Measurements from ENCODE around the gene SEMA7A.
A peak's percentile ranks its signal among the peaks of the same experiment; 100 is the strongest.
"Not testable (repeated sequence)": the region's sequence is repeated elsewhere in the genome, so short reads cannot be mapped to it uniquely, and the experiment has no call there.

SEMA7A gene

GRCh38 chr15:74398183-74398582 is 35.6 kb downstream of the SEMA7A start:
- no peak for DNase-seq

- peak; percentile 72 for DNase-seq
These were observed 36.3 kb downstream of the SEMA7A start for GRCh38 chr15:74397239-74398068.

DNA sequence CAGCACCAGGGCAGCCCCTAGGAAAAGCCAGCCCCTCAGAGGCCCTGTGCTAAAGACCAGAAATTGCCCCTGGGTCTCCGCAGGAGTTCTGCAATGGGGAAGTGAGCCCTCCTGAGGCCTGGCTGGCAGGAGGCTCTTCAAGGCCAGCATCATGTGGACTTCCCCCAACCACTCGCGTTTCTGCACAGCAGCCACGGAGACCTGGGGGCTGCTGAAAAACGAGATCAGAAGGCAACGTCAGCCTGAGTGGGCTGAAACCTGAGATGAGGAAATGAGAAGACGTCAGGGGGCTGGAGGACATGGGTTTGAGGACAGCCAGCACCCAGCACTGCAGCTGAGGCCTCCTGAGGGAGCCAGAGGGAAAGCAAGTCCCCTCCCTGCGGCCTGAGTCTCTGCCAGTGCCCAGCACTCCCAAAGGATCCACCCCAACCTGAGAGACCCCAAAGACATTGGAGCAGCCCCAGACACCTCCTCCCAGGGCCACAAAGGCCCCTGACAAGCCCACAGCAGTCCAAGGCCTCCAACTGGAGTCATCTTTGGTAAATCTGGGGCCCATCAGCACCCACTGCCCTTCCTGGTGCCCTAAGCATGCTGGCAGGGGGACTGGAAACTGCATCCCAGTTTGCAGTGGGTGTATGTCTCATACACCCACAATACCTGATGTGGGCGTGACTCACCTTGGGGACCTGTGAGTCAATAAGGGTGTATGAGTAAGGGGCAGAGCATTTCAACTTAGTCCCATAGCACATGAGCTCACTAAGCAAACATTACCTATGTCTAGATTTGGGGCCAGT is 37.1 kb downstream of the SEMA7A start:
- peak; percentile 80 for DNase-seq

GRCh38 chr15:74396146-74396438 is 37.7 kb downstream of the SEMA7A start:
- DNase-seq, result no peak

GRCh38 chr15:74395319-74396145 is 38.2 kb downstream of the SEMA7A start:
- no peak for DNase-seq

- DNase-seq, result no peak
These were observed 39.5 kb downstream of the SEMA7A start for GRCh38 chr15:74394090-74394846.

GRCh38 chr15:74393423-74393822 is 40.3 kb downstream of the SEMA7A start:
- DNase-seq, result no peak

GRCh38 chr15:74392902-74393301 is 40.9 kb downstream of the SEMA7A start:
- DNase-seq, result no peak

DNA sequence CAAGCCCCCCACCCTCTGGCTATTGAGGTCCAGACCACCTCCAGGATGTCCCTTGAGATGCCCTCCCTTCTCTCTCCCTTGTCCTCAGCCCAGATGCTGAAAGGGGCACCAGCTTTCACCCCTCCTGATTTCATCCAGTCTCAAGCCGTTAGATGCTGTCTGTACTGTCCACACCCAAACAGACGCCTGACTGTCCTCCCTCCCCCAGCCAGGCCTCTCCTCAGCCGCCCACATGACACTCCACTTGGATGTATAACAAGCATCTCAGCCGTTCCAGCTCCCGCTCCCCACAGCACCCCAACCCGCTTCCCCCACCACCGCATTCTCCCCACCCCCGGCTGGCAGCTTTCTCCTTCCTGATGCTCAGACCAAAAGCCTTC is 41.3 kb downstream of the SEMA7A start:
- DNase-seq, result no peak

DNA sequence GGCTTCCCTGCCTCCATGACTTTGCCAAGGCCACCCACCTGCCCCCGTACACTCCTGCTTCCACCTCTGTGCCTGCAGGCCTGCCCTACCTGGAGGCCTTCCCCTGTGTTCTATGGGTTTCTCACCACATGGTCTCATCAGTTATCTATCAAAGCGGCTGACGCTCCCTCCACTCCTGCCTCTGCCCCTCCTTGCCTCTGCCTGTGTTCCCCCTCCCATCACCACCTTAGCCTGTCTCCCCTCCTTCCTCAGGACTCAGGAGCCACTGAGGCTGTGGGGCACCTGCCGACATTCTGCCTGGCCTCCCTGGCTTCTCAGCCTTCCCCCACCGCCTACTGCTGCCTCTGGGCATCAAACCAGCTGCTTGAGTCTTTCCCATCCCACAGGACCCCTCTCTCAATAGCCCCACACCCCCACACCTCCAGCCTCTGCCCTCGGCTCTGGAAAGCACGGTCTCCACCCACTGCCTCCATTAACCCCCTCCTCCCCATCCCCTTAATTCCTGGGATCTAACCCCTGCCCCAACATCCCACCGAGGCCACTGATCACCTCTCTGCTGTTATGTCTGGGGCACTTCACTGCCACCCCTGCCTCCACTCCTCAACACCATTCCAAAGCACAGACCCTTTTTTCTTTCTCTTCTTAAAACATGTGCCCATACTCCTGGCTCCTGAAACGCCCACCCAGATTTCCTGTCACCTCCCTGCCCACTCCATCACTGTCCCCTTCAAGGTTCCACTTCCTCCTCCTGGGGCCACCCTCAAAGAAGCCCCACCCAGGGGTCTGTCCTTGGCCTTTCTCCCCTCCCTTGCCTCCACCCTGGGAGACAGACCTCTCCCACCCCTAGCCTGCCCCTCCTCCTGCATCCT is 41.9 kb downstream of the SEMA7A start:
- no peak for DNase-seq

- no peak for DNase-seq
These were observed 43.0 kb downstream of the SEMA7A start for GRCh38 chr15:74390647-74391288.

DNA sequence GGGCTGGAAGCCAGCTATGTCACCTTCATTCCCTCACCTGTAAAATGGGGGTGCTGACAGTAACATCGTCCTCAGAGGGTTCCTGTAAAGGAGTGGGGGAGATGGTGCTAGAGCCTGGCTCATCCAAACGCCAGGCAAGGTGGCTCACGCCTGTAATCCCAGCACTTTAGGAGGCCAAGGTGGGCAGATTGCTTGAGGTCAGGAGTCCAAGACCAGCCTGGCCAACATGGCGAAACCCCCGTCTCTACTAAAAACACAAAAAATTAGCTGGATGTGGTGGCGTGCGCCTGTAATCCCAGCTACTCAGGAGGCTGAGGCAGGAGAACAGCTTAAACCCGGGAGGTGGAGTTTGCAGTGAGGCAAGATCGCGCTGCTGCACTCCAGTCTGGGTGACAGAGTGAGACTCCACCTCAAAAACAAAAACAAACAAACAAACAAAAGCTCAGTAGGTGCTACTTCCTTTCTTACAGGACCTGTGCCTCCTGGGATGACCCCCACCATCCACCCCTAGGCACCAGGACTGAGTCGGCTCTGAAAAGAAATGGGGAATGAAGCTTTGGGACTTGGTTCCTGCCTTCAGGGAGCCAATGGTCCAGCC is 43.6 kb downstream of the SEMA7A start:
- DNase-seq, result not testable (repeated sequence)

DNA sequence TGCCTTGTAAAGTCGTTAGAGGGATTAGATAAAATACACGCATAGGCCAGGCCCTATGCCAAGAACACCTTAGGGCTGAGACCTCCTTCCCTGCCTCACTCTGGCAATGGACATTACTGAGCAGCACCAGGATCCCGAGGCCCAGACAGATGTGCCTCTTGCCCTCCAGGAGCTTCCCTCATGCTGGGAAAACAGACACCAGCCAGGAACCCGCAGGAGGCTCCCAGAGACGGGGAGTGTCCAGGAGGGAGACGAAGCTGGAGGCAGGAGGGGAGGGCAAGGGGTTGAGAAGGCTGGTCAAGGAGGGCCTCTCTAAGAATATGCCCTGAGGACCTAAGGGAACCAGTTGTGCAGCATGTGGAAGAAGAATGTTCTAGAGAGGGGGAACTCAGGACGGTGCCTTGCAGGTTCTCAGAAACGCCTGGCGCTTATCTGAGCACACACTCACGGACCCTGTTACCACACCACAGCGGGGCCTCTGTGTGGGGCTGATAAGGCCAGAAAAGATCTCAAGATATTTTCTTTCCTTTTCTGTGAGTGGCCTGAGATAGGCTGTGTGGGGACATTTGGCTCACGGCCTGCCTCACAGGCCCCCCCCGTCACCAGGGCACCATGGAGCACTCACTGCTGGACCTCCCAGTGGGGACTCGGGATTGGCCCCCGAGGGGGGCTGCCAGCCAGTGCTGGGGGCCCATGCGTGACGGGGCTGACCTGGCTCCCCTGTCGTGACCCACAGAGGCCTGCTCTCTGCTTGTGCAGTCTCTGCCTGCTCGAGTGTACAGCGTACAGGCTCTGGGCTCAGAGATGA is 44.3 kb downstream of the SEMA7A start:
- no peak for DNase-seq

- DNase-seq, result no peak
These were observed 45.3 kb downstream of the SEMA7A start for GRCh38 chr15:74388363-74388951.

DNA sequence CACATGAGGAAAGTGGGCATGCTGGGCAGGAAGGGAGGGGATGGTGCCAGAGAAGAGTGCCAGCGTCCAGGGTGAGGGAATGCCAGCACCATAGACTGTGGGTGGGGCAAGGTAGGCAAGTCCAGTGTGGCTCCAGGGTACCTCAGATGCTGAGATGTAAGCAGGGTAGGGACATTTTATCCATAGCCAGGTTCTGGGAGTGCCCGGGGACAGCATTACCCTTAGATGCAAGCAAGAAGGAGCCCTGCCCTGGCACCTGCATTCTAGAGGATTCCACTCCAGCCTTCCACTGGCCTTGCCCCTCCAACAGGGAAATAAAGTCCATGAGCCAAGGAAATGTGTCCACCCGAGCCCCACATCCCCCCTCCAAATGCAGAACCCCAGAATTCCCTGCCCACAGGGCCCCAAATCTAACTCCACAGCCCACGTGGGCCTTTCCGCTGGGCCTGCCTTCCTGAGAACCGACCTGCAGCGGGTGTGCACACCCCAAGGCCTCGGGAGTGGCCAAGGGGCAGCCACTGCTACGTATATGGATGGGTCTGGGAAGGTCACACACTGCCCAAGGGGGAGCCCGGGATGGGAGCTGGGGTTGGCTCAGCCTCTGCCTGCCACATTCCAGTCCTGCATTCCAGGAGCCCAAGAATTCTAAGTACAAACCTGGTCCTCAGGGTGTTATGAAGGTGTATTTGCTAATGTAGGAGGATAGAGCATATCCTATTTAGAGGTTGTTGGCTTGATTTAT is 46.0 kb downstream of the SEMA7A start:
- no peak for DNase-seq

DNA sequence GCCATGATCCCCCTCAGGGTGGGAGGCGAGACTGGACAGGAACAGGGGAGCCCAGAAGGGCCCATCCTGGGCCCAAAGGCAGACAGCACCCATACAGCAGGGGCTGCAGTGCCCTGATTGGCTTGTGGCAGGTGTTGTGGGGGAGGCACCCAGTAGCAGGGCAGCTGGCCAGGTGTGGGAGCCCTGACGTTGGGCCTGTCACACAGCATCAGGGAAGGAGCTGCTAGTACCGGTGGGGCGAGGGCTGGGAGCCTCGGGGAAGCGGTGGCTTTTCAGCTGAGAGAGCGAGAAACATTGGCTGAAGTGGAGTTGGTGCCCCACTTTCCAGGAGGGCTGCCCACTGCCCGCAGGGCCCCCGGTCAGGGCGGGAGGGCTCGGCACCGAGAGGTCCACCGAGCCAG is 46.6 kb downstream of the SEMA7A start:
- DNase-seq, result no peak

DNA sequence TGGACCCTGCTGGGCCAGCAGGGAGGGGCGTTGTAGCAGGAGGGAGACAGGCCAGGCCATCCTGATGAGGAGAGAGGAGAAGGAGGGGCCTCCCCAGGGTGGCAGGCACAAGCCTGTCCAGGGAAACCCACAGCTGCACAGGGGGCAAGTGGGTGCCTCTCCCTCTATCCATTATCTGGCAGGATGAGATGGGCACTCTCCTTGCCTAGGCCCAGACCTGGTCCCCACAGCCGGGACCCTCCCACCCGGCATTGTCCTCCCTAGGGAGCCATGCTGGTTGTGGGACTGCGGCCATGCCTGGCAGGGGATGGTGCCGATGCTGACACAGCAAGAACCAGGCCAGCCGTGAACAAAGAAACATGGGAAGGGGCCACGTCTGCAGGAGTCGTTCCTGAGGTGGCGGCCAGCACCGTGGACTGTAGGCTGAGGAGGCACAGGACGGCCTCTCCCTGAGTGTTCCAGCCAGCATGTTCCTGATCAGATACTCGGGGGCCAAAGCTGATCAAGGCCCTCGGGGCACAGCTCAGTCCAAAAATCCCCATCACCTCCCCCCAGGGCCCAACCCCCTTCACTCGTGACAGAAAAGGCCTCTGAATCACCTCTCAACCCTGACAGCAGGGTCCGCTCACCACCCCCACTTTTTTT is 47.1 kb downstream of the SEMA7A start:
- DNase-seq, result no peak

DNA sequence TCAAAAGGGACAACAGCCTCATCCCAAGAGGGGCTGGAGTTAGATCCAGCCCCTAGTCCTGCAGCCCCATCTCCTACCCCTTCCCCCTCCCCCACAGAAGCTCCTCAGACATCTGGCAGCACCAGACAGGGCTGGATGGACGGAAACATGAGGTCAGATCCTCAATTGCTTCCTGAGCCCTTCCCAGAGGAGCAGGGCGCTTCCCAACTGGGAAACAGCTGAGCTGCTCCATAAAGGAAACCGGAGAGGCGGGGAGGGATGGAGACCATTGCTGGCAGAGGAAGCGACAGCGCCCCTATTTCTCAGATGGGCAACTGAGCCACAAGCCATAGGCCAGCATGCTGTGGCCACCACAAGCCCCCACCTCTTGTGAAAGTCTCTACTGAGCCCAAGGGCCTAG is 48.0 kb downstream of the SEMA7A start:
- DNase-seq, result no peak
